GM21717 (cell line): ENCODE results near the gene GRB2.
"Not testable (repeated sequence)": the region's sequence is repeated elsewhere in the genome, so short reads cannot be mapped to it uniquely, and the experiment has no call there.

Source experiments
- ATAC-seq: cut with Tn5 transposase; IDR thresholded peaks from one replicate; pipeline ENCODE4 v1.9.1; 2021; ENCODE audit warnings: mild to moderate bottlenecking, moderate library complexity; ENCODE audit not compliant: unreplicated experiment

The GRB2 gene

DNA sequence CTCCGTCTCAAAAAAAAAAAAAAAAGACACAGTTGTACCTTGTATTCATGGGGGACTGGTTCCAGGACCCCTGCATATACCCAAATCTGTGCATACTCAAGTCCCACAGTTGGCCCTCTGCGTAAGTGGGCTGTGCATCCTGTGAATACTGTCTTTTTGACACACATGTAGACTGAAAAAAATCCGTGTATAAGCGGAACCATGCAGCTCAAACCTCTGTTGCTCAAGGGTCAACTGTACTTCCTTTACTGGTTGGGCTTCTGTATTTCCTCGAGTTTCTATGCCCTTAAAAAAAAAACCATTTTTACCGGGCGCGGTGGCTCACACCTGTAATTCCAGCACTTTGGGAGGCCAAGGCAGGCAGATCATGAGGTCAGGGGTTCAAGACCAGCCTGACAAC, 52.3 kb downstream of the GRB2 start:
- no peak for ATAC-seq

DNA sequence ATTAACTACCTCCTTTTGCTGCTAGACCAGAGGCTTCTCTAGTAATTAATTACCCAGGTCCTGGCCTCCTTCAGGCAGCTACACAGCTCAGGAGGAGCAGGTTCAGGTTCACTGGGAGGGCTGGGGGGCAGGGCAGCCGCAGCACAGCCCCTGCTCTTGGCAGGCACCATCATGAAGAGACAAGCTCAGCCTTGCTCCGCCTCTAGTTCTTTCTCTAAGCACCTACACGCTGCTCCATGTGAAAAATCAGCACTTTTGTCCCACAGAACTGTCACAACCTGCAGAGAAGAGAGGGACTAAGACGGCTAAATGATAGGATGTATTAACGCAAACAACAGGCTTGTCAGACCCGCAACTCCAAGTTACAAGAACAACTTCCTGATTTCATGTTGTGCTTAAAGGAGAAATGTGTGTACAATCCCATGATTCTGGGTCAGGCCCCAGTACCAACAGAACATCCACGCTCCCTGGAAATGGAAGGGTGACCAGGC, 53.4 kb downstream of the GRB2 start:
- ATAC-seq, result no peak

DNA sequence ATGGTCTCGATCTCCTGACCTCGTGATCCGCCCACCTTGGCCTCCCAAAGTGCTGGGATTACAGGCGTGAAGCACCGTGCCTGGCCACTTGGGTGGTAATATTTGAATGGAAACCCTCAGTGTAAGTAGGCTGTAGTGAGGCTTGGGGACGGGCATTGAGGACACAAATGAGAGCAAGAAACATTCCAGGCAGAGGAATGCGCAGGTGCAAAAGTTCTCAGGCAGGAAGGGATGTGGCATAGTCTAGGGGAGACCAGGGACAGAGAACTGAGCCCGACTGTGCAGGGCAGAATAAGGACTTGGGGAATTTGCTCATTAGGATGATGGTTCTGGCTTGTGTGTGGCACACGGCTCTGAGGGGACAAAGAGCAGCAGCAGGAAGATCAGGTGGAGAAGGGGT, 54.8 kb downstream of the GRB2 start:
- ATAC-seq, result no peak

DNA sequence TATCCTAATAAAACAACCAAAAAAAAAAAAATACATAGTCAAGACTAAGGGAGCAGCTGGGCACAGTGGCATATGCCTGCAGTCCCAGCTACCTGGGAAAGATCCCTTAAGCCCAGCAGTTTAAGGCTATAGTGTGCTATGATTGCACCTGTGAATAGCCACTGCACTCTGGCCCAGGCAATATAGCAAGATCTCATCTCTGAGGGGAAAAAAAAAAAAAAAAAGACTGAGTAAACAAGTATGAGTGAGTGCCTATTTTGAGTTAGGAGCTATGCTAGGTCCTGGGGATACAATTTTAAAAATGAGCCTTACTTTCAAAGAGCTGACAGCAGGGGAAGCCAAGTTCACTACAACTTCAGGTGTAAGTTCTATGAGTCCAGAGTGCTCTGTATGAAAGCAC, 55.4 kb downstream of the GRB2 start:
- ATAC-seq, result no peak

DNA sequence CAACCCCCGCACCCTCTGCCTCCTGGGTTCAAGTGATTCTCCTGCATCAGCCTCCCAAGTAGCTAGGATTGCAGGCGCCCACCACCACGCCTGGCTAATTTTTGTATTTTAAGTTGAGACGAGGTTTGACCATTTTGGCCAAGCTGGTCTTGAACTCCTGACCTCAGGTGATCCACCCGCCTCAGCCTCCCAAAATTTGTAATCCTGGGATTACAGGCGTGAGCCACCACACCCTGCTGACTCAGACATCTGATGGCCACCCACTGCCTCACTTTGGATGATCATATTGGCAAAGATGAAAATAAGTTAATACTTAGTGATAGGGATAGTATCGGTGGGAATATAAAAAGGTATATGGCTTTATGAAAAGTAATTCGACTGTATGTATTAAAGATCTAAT, 55.9 kb downstream of the GRB2 start:
- no peak for ATAC-seq

DNA sequence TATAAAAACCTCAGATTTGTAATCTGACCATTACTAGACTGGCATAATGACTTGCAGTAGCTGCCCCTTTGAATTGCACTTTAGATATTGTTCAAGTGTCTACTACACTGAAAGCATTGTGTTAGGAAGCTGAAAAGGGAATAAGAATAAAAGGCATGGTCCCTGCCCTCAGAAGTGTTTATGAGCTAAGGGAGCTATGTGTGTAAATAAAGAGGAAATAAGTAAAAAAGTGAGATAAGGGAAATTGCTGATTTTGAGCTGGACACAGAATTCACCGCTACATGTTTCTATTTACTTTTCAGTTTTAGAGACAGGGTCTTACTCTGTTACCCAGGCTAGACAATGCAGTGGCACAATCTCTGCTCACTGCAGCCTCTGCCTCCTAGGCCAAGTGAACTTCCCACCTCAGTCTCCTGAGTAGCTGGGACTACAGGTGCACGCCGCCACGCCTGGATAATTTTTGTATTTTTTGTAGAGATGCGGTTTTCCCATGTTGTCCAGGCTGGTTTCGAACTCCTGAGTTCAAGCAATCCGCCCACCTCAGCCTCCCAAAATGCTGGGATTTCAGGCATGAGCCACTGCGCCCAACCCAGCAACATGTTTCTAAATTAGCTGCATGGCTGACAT, 57.0 kb downstream of the GRB2 start:
- ATAC-seq, result no peak

DNA sequence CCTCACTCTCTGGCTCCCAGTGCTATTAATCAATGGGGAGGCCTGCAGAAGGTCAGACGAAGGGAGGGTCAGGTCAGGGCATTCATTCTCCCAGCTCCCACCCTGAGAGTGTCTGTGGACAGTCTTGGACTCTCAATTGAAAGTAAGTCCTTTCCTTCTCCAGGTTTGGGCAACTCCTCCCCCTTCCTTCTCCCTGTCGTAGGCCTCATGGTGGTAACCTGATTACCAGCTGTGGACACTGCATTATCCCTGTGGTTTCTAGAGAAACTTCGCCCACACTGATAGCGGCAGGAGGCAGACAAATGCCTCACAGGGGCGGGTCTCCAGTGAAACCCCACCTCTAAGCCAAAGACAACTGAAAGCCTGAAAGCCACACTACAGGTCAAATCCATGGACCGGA, 58.6 kb downstream of the GRB2 start:
- no peak for ATAC-seq

DNA sequence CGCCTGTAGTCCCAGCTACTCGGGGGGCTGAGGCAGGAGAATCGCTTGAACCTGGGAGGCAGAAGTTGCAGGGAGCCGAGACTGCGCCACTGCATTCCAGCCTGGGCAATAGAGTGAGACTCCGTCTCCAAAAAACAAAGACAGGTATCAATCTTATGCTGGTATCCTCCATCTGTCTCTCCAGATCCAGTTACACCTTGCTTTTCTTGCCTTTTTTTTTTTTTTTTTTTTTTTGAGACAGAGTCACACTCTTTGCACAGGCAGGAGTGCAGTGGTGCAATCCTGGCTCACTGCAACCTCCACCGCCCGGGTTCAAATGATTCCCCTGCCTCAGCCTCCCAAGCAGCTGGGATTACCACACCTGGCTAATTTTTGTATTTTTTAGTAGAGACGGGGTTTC, 59.1 kb downstream of the GRB2 start:
- ATAC-seq, result not testable (repeated sequence)

DNA sequence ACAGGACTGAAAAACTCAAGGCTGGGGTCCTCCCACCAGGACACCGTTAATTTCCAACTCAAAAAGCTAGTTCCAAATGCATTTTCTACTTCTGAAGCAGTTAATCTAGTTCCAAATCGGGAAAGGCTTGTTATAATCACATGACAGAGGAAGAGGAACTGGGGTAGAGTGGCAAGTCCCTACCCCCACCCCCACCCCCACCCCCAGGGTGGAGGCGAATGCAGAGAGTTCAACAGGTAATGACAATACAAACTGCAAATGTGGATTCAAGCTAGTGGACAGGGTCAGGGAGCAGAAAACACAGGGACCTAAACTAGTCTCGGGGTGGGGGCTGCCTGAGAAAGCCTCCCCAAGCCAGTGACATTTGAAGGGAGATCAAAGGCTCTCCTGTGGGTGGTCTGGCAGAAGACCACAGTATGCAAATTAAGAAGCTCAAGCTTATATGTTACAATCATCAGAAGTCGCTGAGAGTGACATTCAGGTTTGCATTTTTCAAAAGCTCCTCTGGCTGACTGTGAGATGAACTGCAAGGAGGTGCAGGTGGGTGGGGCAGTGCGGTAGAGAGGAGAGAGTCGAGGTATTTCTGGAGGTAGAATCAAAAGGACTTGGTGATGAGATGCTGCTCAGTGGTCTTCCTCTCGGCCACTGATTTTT, 59.8 kb downstream of the GRB2 start:
- ATAC-seq, result peak; percentile 44

DNA sequence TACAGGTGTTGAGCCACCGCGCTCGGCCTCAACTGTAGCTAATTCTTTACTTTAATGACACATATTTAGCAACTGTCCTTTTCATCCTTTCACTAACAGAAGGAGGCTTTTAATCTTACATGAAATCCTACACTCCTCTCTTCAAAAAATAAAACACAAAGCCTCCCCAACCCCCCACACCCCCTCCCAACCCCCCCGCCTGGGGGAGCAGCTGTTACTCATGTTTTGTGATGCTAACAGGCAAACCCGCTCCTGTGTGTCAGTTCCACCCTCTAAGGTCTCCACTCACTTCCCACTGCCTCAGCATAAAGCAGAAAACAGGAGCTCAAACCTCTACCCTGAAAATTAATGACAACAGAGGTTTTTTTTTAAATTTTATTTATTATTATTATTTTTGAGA, 60.8 kb downstream of the GRB2 start:
- ATAC-seq, result no peak

DNA sequence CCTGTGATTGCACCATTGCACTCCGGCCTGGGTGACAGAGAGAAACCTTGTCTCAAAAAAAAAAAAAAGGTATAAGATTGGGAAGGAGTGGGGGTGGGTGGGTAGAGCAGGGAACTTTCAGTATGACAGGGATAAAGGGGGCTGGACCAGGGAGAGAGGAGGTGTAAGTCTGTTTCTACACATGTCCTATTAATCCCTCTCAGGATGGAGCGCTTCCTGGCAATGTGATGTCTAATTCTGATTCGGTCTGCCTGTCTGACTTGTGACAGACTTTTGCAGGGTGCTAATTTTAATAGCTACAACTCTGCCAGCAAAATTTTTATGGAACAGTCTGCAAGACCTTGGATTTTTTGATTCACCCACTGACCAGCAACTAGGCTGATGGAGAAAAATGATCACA, 62.5 kb downstream of the GRB2 start:
- no peak for ATAC-seq

DNA sequence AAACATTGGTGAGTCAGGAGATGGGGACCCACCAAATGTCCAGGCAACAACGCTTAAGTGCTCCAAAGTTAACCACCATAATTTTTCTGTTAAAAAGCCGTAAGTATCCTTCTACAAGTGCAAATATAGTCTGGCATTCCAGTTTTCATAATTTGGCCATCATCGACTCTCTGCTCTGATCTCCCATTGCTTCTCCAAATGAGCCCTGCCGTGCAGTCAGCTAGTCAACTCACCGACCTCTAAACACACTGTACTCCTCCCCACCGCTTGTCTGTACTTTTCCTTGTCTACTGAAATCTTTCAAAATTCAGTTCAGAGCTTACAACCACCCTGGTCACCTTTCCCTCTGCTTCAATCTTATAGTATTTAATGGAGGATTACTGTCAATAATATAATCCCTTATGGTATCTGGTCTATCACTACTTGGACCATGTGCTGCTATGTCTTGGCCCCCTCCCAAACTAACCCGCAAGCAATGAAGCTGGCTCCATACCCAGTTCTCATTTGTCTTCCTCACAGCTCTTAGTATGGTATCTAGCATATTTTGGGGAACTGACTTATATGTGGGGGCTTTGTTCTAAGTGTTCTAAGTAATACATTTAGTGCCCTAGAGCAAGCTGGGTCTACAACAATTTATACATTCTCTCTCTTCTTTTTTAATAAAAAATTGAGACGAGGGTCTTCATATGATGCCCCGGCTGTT, 63.5 kb downstream of the GRB2 start:
- no peak for ATAC-seq

DNA sequence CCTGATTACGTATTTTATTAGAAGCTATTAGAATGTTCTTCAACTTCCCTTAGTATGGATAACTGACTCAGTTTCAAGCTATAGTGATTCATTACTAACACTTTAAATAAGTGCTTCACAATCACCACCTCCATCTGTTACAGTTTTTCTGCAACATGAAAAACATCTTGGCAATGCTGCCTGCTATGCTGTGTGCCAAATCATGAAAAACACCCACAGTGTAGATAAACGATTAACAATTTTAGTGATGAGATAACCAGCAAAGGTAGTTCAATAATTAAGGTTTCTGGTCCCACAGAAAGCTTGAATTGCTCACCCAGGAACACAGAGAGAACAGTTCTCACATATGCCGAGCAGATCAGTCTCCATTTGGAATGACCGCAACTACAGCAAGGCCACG, 64.8 kb downstream of the GRB2 start:
- no peak for ATAC-seq

DNA sequence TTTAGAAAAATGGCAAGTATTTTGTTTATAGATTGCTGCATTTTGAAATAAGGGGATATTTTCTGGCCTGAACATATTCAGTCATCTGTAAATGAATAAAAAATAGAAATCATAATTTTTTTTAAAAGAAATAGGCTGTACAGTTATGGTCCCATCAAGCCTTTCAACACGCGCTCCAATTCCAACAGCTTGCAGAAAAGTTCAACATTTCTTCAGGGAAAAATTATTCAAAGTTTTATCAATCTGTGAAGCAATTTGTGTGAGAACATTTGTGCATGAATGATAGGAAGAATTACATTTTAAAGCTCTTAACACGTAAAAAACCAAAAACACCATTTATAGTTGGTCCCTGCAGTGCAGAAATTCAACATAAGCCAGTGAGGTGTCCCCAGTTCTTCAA, 65.5 kb downstream of the GRB2 start:
- no peak for ATAC-seq

DNA sequence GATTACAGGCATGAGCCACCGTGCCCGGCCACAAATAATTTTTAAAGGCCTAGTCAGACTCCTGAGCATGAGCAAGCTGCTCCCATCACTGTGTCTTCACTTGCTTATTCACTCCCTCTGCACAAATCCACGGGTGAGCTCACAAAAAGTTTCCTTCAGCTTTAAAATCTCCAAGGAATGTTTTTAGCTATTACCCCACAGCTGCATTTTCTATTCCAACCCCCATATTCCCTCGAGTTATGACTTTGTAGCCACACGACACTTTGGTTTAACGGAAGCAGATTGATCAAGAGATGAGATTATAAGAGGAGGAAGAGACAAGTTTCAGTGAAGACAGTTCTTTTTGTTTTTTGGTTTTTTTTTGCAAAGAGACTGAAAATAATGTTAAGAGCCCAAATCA, 67.1 kb downstream of the GRB2 start:
- ATAC-seq, result no peak

DNA sequence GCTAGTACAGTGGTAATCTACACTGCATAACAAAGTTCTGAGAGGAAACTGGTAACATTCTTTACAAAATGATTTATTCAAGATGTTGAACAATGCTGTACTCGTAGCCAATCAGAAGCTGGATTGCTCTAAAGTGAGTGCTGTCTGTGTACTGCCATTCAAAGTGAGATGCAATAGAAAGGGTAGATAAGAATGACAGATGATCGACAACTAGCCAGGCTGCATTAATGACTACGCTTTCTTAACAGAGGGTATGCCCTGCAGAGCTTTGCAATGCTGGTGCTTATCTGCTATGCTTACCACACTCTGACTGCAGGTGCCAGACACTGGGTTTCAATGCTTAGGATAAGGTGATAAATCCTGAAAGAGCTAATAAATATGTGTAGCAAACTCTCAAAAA, 70.2 kb downstream of the GRB2 start:
- ATAC-seq, result no peak

DNA sequence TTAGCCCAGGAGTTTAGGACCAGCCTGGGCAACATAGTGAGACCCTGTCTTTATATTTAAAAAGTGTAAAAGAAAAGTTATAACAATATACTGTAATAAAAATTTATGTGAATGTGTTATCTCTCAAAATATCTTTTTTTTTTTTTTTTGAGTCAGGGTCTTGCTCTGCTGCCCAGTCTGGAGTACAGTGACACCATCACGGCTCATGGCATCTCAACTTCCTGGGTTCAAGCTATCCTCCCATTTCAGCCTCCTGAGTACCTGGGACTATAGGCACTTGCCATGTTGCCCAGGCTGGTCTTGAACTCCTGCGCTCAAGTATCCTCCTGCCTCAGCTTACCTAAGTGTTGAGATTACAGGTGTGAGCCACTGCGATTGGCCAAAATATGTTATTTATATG, 70.8 kb downstream of the GRB2 start:
- ATAC-seq, result no peak

DNA sequence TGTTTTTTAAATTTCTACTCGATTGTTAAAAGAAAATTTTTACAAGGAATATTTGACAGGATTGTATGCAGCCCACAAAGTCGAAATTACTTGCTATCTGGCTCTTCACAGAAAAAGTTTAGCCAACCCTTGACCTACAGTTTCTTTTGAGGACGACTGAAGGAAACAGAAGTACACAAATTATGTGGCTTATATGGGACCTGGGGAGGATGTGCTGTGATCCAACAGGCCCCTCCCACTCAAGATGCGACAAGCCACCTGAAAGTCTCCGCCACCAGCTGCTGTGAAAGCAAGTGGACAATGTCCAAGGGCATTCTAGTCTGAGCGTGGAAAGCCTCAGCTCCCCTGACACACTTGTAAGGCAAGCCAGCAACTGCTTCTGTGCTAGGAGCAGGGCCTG, 73.8 kb downstream of the GRB2 start:
- no peak for ATAC-seq

DNA sequence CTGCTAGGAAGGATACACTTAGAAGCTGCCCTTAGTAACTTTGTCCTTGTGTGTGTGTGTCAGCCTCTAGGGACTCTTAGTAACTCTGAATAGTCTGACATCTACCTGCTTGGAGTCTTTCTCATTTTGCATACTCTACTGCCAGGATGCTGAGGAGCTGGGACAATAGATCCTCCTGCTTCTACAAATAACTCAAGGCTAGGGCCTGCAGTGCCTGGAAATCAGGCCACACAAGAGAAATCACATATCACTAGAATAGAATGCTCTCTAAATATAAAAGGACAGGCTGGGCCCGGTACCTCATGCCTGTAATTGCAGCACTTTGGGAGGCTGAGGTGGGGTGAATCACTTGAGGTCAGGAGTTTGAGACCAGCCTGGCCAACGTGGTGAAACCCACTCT, 77.7 kb downstream of the GRB2 start:
- no peak for ATAC-seq

DNA sequence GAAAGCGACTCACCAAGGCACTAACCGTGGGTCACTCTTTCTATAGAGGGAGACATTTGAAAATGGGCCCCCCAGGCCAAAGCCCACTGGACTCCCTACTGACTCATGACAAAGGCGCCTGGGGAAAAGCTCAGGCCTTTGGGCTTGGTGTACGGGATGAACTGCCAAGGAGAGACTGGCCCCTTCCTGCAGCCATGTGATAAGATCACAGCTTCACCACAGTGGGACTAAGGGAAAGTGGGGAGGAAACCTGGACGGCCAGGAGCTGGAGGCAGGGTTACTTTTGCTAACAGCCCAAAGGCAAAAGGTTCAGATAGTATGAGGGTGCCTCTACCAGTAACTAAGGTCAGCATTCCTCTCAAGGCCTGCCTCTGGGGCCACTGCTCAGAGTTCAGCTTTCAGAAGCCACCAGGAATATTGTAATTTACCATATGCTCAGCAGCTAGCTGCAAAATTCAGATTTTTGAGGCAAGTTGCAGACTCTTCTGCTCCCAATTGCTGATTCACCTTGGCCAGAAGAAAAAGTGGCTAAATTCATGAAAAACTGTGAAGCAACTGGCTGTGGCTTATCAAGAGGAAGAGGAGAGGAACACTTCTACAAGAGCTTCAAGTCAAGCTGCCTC, 79.1 kb downstream of the GRB2 start:
- no peak for ATAC-seq

DNA sequence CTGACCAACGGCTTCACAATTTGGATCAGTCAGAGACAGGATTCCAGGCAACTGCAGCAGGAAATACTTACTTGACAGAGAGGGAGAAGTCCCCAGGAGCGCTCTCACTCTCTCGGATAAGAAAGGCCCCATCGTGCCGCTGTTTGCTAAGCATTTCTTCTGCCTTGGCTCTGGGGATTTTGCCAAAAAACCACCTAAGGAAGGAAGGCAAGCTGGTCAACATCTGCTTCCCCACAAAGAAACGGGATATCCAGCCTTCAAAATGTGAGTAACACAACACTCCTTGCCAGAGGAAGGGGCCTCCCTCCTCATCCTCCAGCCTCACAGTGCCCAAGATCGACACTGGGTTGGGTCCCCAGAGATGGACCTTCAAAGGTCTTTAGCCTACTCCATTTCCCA, 79.7 kb downstream of the GRB2 start:
- no peak for ATAC-seq

DNA sequence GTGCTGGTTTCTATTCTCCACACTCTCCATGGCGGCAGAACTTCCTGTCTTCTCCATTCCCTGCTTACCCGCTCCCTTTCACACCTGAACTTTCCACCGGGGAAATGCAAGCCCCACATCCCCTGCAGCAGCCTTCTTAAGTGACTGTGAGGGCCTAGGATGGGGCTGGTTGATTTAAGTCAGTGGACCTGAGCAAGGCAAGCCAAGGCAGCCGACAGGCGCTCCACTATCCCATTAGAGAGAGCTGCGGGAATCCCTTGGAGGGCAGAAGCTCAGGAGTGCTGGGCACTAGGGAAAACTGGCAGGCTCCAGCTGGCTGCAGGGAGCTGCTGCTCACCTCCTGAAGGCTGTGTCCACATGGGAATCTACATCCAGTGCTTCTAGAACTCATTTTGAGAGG, 80.1 kb downstream of the GRB2 start:
- no peak for ATAC-seq
